Bone marrow (tissue), 2 donors: Measurements from ENCODE around the gene TMEM108.

Source experiments
- DNase-seq, 2 donors: peaks; one replicate each; lab custom pipeline; 2025; lab: John Stamatoyannopoulos, UW

Gene TMEM108

DNA sequence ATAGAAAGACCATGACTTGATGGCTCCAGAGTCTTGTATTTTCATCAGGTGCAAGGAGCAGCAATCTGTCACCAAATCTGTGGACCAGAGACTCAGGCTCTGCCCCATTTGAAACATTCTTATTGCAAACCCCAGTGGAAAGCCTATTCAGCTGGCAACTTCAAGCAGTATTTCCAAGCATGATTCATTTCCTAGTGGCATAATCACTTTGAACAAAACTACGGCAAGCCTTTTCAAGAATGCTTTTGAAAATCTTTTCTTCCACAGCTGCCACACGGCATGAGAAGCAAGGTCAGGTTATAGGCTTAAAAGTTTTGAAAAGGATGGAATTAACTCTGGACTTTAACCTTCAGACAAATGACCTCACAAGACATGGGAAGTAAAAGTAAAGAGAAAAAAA, 239.6 kb downstream of the TMEM108 start:
- DNase-seq: no peak

- no peak for DNase-seq
These were observed 240.3 kb downstream of the TMEM108 start for GRCh38 chr3:133278260-133279043.

DNA sequence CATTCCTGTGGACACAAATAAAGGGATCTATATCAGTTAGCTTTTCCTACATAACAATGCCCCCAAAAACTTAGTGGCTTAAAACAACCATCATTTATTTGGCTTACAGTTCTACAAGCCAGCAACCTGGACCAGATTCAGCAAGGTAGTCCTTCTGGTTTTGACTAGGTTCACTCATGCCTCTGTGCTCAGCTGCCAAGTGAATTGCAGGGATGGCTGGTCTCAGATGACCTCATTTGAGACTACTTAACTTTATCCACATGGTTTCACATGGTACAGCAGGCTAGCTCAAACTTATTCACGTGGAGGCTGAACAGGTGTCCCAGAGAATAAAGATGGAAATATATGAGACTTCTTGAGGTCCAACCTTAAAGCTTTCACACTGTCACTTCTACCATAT, 242.4 kb downstream of the TMEM108 start:
- no peak for DNase-seq

DNA sequence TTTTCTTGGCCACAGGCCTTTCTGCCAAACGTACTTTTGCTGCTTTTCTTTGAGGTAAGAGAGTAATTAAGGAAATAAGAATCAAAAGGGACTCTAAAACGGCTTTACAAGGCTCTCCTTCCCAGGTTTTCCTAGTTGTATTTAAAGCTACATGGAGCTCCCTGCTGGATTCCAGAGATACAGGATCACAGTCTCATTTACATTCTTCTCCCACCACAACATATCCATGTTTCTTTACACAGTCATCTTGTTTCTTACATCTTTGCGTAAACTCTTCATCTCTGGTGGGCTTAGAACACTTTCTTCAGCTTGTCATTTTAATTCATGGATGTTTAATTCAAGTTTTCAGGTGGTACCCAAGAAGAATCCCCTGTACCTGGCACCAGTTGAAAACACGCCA, 244.0 kb downstream of the TMEM108 start:
- no peak for DNase-seq

DNA sequence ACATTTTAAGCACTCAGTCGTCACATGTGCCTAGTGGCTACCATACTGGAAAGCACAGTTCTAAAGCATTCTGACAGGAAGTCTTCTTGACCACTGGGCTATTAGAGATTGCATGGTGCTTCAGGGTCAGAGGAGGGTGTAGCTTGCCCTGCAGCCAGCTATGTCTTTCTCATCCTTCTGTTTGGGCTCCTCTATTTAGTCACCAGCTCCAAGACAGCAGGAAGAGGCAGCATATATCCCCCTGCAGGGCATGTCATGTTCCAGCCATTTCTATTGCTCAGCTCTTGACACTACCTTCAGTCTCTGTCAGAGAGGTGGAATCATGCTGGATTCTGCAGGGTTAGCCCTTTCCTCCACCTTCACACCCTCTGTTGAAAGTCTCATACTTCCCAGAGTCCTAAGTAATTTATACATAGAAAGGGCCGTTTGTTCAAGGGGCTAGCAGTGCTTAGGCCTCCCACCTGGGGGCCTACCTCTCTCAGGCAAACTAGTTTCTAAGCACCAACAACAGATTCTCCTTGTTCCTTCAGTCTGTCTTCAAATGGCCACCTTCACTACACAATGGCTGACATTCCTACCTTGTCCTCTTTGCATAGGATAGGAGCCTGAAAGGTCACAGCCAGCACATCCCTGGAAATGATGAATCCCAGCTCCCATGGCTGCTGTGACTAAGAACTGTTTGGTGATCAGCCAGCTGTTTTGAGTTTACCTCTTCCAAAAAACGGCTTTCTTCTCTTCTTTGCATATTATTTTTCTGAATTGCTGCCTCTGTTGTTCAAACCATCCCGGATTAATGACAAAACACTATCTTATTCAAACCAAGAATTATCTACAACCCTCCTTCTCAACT, 246.0 kb downstream of the TMEM108 start:
- no peak for DNase-seq

GRCh38 chr3:133289322-133289721, 251.1 kb downstream of the TMEM108 start:
- DNase-seq: no peak

DNA sequence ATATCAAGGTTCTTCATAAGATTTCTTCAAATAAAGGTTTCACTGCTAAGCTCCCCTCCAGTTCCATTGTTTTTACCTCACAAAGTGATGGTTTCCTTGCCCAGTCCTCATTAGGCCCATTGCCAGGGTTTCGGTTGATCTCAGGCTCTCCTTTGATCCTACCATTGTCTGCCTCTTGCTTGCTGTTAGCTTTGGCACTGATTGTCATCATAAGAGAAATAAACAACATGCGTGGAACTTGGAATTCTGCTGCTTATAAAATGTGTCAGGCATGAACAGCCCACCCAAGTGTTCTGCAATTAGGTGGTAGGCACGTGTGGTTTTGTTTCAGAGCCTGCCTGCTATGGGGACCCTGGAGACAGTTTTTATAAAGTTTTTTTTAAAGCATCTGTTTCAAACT, 254.1 kb downstream of the TMEM108 start:
- no peak for DNase-seq

- no peak for DNase-seq
These were observed 255.4 kb downstream of the TMEM108 start for GRCh38 chr3:133293397-133294110.

DNA sequence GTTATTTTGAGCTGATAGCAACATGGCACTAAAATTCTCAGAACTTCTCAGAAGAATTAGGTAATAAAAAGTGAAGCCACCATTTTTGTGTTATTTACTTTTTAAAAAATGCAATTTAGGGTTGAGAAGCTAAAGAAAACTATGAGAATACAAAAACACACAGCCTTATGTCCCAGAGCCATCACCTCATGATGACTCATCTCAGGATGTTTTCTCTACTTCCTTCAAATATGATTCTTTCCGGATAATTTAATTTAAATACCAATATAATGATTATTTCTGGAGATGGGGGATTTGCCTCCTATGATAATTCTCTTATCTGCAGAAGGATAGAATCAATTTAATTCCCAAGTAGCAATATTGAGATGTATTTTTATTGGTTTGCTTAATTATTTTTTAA, 256.1 kb downstream of the TMEM108 start:
- DNase-seq: no peak

DNA sequence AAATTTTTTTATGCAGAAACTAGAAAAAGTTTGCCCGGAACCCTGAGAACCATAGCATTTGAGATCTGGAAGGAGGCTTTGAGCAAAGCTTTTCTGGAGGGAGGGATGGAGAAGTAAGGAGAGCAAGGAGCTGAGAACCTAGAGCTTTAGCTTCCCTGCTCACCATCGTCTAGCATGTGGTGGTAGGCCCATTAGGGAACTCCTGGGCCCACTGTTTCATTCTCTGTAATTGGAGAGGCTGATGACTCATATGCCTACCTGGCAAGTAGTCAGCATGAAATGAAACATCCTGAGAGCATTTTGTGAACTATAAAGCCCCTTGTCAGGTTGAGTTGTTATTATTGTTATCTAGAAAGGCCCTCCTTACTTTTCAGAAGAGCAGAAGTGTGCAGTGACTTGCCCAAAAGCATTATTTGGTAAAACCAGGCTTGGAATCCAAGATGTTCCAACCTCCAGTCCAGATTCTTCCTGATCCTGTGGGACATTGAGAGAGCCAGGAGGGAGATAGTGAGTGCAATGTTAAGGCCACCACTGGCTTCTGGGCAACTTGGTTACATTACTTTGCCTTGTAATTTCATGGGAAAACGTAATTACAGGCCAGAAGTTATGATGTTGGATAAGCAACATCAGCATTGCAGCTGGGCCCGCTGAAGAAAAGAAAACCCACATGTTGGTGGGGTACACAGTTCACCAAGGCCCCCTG, 257.2 kb downstream of the TMEM108 start:
- no peak for DNase-seq

- no peak for DNase-seq
These were observed 258.0 kb downstream of the TMEM108 start for GRCh38 chr3:133295944-133296917.

DNA sequence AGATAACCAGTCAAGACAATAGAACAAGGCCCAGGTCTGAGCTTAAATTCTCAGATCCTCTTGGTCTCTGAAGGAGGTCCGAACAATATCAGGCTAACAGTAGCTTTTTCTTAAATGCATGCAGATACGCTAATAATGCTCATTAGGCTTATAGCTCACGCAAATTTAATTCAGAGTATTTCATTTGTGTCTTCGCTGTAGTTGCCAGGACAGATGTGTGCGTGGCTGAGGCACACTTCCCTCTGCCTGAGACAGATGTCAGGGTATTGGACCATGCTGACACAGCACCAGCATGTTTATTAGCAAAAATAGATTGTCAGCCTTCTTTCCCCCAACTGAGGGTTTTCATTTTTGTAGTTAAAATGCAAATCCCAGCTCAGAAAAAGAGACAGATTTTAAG, 258.8 kb downstream of the TMEM108 start:
- DNase-seq: no peak

- no peak for DNase-seq
These were observed 261.9 kb downstream of the TMEM108 start for GRCh38 chr3:133300102-133300501.

GRCh38 chr3:133301194-133301593, 263.0 kb downstream of the TMEM108 start:
- DNase-seq: no peak

- no peak for DNase-seq
These were observed 263.5 kb downstream of the TMEM108 start for GRCh38 chr3:133301731-133302130.

GRCh38 chr3:133303430-133303829, 265.2 kb downstream of the TMEM108 start:
- no peak for DNase-seq

DNA sequence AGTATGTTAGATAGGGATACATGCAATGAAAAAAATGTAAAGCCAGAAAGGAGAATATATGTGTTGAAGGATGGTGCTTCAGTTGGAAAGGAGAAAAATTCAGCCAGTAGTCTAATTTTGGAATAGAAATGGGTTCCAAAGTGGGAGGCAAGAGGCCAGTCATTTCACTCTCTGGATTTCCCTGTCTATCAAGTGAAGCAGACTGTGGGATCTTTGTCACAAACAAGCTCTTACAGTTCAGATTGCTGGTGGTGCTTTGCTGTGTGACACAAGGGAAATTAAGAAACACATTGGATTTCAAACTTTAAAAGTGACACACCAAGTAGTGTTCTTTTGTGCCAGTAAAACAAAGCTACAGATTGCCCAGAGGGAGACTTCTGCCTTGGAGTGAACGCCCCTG, 279.7 kb downstream of the TMEM108 start:
- DNase-seq: no peak

DNA sequence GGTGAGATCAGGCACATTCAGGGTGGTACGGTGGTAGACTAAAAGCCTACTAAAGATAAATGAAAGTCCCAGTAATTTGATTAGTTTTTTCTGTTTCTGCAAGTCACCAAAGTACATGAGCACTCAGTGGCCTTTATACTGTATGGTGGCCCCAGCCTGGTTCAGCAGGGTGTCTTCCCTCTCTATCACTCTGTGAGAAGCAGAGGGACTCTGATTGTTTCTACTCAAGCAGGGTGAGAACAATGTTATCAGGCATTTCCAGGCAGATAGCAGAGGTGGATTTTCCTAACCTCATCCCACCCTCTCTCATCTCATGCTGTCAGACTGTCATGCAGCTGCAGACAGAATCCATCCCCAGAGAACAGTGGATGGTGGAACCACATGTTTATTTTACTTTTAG, 290.2 kb downstream of the TMEM108 start:
- no peak for DNase-seq

DNA sequence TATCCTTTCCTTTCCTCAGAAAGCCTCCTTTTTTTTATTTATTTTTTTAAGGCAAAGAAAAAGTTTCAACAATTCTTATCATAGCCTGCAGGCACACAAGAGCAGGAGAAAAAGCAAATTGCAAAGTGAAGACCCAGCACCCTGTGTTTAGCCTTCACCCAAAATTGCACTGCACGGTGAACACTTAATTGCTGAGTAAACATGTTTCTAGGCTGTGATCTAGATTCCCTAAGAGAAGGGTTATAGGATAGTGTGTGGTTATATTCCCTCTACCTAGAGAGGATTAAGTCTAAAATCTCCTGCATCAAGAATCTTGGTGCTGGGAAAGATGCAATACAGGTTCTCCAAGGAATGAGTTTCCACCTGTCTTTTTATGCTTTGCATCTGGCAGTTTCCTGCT, 291.4 kb downstream of the TMEM108 start:
- no peak for DNase-seq

DNA sequence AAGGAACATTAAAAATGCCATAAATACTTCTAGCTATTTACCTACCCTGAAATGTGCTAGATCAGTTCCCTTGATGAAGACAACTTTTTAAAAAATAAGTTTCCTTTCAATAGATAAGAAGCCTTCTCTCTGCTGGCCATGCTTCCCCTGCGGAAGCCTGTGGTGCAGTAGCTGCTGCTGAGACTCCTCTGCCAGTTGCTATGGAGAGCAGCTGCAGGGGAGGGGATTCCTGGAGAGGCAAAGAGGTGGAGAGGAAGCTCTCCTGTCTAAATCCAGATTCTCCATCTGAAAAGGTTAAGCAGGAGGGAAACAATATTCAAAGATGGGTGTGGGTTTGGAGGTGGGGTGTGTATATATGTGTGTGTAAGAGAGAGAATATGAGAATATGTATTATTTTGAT, 291.9 kb downstream of the TMEM108 start:
- DNase-seq: no peak

DNA sequence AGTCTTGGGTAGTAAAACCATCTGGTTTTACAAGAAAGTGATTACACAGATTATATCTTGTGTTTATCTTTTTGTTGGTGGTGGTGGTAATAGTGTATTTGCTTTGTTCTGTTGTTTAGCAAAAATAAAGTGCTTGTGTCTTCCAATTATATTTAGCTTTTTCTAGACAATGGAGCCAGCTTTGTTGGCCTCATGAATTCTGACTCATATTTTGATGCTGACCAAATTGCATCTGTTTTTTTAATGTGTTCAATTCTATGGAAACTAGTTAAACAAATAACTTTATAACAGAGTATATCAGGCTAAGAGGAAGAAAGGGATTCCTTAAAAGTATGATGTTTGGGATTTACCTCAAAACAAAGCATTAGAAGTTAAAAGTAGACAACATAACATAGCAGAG, 292.3 kb downstream of the TMEM108 start:
- no peak for DNase-seq
